Central memory CD4-positive, alpha-beta T cell (primary cell): ENCODE results near the gene PAQR4.
"Not testable (repeated sequence)": the region's sequence is repeated elsewhere in the genome, so short reads cannot be mapped to it uniquely, and the experiment has no call there.

Experiments used
- DNase-seq: peaks from one replicate; pipeline ENCODE4 v3.0.0; 2022
- total RNA-seq, 3 experiments: gene quantifications; one replicate each; lab custom pipeline; 2026; lab: John Stamatoyannopoulos, UW

Gene PAQR4
- total RNA-seq: 1.7 to 12.0 (median 2.3) reads per million in 3 experiments

DNA sequence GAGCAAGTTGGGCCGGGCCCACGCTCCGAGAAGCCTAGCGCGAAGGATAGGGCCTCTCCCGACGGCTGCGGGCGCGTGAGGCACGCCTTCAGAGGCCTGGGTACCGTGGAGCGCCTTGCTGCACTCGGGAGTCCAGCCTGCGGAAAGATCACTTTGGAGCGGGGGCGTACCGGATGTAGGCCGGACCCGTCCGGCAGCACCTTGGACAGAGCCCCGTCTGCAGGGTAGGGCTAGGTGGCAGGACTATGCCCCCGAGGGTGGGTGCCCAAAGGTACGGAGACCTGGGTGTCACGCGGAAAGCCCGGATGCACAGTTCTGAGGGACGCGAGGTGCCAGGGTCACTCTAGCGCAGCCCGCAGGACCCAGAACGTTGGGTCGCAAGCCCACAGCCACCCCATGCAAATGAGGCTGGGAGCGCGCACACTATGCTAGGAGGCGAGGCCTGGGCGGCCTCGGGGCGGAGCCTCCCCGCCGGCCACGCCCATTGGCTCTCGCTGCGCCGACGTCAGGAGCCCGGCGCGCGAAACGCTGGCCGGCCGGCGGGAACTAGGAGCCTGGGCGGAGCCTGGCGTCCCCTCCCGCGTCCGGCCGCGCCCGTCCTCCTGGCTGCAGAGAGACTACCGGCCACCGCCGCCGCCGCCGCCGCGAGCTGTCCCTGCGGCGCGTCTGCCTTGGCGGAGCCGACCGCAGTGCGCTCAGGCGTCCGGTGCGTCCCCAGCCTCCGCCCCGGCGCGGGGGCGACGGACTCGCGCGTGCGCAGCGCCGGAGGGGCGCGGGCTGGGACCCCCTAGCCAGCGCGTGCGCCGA is at the start of gene PAQR4:
PAQR4 (plus strand) TSS at position 611 of the 807 bp plus-strand sequence. CDS start 327 bp downstream, outside the sequence.
- DNase-seq: peak; percentile 68

DNA sequence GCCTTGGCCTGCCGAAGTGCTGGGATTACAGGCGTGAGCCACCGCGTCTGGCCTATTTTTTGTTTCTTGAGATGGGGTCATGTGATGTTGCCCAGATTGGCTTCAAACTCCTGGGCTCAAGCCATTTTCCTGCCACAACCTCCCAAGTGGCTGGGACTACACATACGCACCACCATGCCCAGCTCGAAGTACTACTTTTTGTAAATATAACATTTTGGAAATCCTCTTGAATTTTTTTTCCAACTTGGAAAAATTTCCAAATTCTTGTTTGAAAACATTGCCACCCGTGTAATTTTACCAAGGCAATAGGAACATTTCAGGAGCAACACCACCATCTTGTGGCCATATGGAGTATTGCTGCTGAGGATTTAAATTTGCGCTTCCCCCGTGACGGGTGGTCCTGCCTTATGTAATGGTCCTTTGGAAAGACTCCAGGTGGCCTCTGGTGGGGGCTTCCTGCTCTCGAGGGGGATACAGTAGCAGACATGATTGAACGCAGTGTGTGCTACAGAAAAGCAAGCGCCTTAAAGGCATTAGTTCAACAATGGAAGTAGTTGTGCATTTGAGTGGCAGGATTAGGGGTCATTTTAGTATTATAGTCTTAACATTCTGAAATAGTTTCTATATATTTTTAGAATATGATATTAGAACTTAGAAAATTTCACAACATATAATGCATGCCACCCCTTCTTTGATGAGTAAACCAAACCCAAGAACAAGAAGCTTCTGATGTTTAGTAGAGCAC is 49.5 kb upstream of the PAQR4 start:
- peak; percentile 55 for DNase-seq

DNA sequence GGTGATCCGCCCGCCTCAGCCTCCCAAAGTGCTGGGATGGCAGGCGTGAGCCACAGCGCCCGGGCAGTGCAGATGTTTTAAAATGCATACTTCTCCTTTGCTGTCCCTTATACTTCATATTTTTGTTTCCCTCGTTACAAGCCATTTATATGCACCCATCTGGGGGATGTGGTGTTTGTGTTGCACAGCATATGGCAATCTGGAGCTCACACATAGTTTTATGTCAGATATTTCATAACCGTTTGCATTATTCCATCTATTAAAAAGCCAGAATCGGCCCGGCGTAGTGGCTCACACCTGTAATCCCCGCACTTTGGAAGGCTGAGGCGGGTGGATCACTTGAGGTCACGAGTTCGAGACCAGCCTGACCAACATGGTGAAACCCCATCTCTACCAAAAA is 45.7 kb upstream of the PAQR4 start:
- no peak for DNase-seq

DNA sequence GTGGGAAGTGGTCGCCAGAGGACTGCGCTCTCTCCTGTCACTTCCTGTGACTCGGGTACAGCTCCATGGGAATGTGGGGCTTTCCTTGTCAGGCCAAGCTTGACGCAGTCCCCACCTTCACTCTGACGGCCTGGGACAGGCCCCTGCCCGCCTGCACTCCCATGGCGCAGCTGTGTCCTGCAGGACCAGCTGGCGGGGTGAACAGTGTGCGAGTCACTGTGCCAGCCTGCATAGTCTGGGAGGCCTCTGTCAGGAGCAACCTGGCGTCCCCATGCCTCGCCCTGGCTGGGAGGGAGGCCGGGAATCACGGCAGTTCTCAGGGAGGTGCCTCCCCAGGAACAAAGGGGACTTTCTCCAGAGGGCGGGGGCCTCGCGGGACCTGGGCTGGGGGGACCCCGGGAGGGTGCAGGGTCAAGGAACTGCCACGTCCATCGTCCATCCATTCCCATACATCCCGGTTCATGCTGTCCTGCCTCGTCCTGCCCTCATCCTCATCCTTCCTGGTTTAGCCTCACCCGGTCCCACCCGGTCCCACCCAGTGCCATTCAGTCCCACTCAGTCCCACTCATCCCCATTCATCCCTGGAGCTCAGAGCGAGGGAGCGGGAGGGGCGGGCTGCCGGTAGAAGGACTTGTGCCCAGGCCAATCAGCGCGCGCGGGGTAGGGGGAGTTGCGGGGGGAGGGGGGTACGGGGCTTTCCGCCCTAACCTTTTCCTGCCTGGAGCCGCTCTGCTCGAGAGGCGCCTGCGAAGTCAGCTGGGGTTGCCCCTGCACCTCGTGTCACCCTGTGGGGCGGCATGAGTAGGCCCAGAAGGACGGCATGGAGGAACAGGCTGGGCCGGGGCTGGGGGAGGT is 44.0 kb upstream of the PAQR4 start:
- DNase-seq: no peak

DNA sequence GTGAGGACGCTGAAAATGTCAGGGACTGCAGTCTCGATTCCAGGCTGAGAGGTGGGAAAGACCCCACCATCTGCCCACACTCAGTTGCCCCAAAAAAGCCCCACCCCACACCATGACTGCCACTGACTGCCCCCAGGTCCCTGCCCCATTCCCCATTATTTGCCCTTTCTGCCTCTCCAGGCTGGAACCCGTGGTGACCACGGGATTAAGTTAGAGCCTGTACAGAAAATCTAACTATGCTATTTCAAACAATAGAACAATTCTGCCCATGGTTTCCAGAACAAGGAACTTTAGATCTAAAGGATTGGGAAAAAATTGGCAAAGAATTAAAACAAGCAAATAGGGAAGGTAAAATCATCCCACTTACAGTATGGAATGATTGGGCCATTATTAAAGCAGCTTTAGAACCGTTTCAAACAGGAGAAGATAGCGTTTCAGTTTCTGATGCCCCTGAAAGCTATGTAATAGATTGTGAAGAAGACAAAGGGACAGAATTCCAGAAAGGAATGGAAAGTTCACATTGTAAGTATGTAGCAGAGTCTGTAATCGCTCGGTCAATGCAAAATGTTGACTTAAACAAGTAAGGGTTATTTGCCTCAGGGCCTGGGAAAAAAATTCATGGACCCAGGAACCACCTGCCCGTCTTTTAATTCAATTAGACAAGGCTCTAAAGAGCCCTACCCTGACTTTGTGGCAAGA is 43.0 kb upstream of the PAQR4 start:
- no peak for DNase-seq

DNA sequence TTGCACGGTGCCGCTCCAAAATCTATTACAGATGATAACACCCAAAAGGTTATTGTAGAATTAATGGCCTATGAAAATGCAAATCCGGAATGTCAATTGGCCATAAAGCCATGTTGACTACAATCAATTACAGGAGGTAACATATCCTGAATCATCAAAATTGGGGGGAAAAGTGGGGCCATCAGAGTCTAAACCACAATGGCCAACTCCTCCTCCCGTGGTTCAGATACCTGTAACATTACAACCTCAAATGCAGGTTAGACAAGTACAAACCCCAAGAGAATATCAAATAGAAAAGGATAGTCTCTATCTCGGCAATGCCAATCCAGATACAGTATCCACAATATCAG is 42.5 kb upstream of the PAQR4 start:
- no peak for DNase-seq

DNA sequence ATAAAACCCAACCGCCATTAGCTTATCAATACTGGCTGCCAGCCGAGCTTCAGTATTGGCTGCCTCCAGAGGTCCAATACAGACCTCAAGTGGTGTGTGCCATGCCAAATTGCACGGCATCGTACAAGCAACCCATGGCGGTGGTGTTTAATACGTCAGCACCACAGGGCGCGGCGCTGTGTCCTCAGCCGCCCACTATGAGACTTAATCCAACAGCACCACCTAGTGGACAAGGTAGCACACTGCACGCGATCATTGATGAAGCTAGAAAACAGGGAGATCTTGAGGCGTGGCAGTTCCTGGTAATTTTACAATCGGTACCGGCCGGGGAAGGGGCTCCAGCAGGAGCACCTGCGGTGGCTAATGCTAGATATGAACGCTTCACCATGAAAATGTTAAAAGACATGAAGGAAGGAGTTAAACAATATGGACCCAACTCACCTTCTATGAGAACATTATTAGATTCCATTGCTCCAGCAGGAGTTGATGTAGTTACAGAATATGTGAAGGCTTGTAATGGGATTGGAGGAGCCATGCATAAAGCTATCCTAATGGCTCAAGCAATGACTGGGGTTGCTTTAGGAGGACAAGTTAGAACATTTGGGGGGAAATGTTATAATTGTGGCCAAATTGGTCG is 42.0 kb upstream of the PAQR4 start:
- peak; percentile 85 for DNase-seq

DNA sequence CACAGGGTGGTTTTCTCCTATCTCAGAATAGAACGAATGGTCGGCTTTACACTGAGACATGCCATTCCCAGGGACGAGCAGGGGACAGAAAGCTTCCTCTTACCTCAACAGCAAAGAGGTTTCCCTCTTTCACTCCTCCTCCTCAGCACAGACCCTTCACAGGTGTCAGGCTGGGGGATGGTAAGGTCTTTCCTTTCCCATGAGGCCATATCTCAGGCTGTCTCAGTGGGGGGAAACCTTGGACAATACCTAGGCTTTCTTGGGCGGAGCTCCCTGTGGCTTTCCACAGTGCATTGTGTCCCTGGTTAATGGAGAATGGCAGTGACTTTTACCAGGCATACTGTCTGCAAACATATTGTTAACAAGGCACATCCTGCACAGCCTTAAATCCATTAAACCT is 41.0 kb upstream of the PAQR4 start:
- not testable (repeated sequence) for DNase-seq

DNA sequence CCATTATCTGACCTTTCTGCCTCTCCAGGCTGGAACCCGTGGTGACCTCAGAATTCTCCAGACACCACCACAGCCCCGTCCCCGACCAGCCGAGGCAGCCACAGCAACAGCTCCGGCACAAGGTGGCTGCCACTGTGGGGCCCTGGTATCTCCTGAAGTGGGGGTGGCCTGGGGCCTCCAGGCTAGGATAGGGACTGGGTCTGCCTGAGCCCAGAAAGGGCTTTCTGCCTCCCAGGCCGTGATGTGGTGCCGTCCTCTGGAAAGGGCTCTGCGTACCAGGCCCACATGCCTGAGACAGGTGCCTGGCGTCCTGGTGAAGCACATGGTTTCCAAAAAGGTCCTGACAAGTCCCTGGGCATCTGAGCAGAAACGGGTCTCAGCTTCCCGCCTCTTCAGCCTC is 40.4 kb upstream of the PAQR4 start:
- no peak for DNase-seq

DNA sequence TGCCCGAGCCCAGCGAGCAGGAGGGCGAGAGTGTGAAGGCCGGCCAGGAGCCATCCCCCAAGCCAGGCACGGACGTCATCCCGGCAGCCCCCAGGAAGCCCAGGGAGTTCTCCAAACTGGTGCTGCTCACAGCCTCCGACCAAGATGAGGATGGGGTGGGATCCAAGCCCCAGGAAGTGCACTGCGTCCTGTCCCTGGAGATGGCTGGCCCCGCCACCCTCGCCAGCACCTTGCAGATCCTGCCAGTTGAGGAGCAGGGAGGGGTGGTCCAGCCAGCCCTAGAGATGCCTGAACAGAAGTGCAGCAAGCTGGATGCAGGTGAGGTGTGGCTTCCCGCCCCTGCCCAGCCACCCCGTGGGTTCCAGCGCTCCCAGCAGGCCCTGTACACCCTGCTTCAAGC is 39.5 kb upstream of the PAQR4 start:
- no peak for DNase-seq

DNA sequence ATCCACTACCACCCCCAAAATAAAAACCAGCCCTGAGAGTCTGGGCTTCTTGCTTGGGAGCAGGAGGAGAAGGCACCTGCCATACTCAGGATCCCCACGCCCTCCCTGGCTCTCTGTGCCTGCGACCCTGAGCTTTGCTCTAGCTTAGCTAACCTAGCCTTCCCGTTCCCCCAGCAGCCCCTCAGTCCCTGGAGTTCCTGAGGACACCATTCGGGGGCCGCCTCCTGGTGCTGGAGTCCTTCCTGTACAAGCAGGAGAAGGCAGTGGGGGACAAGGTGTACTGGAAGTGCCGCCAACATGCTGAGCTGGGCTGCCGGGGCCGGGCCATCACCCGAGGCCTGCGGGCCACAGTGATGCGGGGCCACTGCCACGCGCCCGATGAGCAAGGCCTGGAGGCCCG is 38.9 kb upstream of the PAQR4 start:
- DNase-seq: no peak

DNA sequence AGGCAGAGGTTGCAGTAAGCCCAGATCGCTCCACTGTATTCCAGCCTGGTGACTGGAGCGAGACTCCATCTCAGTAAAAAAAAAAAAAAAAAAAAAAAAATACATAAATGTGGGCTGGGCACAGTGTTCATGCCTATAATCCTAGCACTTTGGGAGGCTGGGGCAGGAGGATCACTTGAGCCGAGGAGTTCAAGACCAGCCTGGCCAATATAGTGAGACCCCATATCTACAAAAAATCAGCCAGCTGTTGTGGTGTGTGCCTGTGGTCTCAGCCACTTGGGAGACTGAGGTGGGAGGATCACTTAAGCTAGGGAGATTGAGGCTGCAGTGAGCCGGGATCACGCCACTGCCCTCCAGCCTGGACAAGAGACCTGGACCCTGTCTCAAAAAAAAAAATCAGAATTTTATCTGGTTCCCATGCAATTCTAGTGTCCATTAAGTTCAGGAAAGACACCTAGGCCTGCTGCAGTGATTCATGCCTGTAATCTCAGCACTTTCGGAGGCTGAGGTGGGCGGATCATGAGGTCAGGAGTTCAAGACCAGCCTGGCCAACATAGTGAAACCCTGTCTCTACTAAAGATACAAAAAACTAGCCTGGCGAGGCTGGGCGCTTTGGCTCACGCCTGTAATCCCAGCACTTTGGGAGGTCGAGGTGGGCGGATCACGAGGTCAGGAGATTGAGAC is 37.8 kb upstream of the PAQR4 start:
- not testable (repeated sequence) for DNase-seq

DNA sequence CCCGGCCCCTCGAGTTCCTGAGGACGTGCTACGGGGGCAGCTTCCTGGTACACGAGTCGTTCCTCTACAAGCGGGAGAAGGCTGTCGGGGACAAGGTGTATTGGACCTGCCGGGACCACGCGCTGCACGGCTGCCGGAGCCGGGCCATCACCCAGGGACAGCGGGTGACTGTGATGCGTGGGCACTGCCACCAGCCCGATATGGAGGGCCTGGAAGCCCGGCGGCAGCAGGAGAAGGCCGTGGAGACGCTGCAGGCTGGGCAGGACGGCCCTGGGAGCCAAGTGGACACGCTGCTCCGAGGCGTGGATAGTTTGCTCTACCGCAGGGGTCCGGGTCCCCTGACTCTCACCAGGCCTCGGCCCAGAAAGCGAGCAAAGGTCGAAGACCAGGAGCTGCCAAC is 36.0 kb upstream of the PAQR4 start:
- no peak for DNase-seq

DNA sequence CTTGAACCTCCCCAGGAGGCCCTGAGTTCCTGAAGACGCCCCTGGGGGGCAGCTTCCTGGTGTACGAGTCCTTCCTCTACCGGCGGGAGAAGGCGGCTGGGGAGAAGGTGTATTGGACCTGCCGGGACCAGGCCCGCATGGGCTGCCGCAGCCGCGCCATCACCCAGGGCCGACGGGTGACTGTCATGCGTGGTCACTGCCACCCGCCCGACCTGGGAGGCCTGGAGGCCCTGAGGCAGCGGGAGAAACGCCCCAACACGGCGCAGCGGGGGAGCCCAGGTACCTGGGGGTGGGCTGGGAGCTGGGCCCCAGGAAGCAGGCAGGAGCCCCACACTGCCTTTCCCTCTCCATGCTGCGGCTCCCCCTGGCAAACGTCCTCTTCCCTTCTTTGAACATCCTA is 35.4 kb upstream of the PAQR4 start:
- no peak for DNase-seq

DNA sequence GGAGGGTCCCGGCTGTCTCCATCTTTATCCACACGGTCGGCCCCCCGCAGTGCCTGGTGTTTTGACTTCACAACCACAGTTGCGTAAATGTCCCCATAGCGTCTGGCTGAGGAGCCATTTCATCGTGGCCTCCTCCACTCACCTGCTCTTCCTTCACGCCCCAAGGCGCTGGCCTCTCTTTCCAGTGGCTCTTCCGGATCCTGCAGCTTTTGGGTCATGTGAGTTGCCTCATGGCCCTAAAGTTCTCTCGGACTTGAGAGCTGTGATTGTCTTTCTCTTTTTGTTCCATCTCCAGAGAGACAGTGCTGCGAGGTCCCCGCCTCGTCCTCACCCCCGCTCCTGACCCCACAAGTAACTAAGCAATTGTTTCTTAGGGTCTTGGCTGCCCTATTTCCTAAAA is 34.7 kb upstream of the PAQR4 start:
- DNase-seq: no peak

DNA sequence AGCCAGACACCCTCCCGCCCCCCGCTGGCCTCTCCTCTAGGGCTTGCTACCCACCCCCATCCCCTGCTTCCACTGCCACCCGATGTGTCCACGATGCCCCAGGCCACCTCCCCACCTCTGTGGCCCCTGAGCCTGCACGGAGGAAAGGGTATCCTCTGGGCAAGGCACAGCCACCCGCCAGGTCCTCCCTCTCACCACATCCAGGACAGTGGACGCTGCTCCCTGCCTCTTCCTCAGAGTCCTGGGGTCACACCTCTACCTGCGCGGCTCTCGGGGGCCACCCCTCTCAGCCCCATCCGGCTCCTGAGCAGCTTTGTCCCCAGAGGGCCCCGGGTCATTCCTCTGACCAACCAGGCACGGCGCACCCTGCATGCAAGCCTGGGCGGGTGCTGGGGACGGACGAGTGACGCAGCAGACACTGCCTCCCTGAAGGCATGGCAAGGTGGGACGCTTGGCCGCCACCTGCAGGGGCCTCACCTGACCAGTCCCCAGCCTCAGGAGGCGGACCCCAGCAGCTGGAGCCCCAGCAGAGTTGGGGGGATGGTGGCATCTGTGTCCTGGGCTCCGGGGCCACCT is 32.6 kb upstream of the PAQR4 start:
- DNase-seq: no peak

DNA sequence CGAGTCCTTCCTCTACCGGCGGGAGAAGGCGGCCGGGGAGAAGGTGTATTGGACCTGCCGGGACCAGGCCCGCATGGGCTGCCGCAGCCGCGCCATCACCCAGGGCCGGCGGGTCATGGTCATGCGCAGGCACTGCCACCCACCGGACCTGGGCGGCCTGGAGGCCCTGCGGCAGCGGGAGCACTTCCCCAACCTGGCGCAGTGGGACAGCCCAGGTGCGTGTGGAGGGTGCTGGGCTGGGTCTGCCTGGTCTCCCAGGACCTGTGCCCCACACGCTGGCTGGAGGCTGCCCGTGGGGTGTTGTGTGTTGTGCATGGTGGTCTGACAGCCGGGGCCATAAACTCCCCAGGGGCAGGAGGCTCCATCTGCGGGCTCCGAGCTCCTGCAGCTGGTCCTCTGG is 32.0 kb upstream of the PAQR4 start:
- DNase-seq: no peak

DNA sequence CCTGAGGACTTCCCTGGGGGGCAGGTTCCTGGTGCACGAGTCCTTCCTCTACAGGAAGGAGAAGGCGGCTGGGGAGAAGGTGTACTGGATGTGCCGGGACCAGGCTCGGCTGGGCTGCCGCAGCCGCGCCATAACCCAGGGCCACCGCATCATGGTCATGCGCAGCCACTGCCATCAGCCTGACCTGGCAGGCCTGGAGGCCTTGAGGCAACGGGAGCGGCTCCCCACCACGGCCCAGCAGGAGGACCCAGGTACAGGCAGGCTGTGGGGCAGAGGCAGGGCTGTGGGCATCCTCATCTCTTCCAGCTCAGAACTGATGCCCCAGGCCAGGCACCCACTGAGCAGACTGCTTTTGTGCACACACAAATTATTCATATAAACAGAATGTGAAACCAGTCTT is 30.9 kb upstream of the PAQR4 start:
- no peak for DNase-seq

DNA sequence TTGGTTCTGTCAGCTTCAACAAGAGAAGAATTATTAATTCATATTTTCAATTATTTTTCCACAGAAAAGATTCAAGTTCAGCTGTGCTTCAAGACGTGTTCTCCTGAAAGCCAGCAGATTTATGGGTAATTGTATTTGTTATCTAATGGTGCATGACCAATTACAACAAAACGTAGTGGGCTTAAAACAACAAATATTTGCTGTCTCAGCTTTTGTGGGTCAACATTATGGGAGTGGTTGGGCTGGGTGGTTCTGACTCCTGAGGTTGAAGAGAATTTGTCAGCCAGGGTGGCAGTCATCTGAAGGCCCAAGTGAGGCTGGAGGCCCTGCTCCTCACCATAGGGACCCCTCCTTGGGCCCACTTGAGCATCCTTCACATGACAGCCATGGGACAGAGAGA is 29.2 kb upstream of the PAQR4 start:
- DNase-seq: no peak

DNA sequence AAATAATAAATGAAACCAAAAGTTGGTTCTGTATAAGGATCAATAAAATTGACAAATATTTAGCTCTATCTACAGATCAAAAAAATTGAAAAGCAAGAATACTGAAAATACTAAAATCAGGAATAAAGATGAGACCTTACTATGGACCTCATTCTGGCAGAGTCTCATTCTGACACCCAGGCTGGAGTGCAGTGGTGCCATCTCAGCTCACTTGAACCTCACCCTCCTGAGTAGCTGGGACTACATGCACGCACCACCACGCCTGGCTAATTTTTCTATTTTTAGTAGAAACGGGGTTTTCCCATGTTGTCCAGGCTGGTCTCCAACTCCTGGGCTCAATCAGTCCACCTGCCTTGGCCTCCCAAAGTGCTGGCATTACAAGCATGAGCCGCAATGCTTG is 27.1 kb upstream of the PAQR4 start:
- DNase-seq: no peak

DNA sequence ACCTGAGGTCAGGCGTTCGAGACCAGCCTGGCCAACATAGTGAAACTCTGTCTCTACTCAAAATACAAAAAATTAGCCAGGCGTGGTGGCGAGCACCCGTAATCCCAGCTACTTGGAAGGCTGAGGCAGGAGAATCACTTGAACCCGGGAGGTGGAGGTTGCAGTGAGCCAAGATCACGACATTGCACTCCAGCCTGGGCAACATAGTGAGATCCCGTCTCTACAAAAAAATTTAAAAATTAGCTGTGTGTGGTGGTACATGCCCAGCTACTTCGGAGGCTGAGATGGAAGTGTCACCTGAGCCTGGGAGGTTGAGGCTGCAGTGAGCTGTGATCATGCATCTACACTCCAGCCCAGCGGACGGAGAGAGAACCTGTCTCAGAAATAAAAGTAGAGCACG is 25.4 kb upstream of the PAQR4 start:
- not testable (repeated sequence) for DNase-seq
